Body of pancreas (tissue), 4 donors: Measurements from ENCODE around the gene SMIM32. TPM values are rescaled to one million over a fixed set of nuclear protein-coding genes. Genes with fewer than 3 reads are reported as not detected.

ENCODE experiments used
- ATAC-seq: fragments of 150-250 bp; one replicate; pipeline ENCODE4 v1.9.1; 2016
- DNase-seq, 4 donors: peaks; one replicate each; pipeline ENCODE4 v3.0.0-alpha.2; 2019
- H3K27ac ChIP-seq, 4 donors: fragments of 200-600 bp; sonication (generic); 1 replicate in 3 of 4; 2 replicates in 1 of 4; pipeline versions ENCODE4 v1.5.1 to v1.6.1; 2016 to 2019; ENCODE audit warnings: mild to moderate bottlenecking in 1 of 4, mixed read lengths in 1 of 4, moderate library complexity in 1 of 4
- H3K27me3 ChIP-seq, 2 donors: fragments of 200-600 bp; sonication (generic); one replicate each; pipeline ENCODE4 v1.6.0; 2016; ENCODE audit warnings: mild to moderate bottlenecking in 1 of 2
- H3K36me3 ChIP-seq, 2 donors: fragments of 200-600 bp; sonication (generic); replicated peaks in 1 of 2; 2 replicates each; pipeline ENCODE4 v1.5.1; 2016; ENCODE audit warnings: low read depth in 2 of 2; ENCODE audit not compliant: insufficient read depth in 1 of 2
- H3K4me1 ChIP-seq: fragments of 200-600 bp; sonication (generic); one replicate; pipeline ENCODE4 v1.6.0; 2016
- H3K4me3 ChIP-seq, 2 donors: fragments of 200-600 bp; sonication (generic); 1 replicate in 1 of 2; 2 replicates in 1 of 2; pipeline ENCODE4 v1.5.1; 2016 to 2019
- H3K9me3 ChIP-seq, 3 donors: fragments of 200-600 bp; sonication (generic); 1 replicate in 2 of 3; 2 replicates in 1 of 3; pipeline ENCODE4 v1.5.1; 2016
- CTCF ChIP-seq, 7 experiments: fragments of 450-650 bp in 4 of 7; fragments of 200-600 bp in 3 of 7; sonication (generic) in 3 of 7; IDR thresholded peaks; one replicate each; pipeline ENCODE4 v1.5.1; 2016 to 2019; ENCODE audit warnings: antibody characterized with exemption in 7 of 7
- POLR2A ChIP-seq, 3 donors: fragments of 450-650 bp; IDR thresholded peaks; one replicate each; pipeline ENCODE4 v1.6.1; 2016; ENCODE audit warnings: antibody characterized with exemption in 3 of 3, mild to moderate bottlenecking in 2 of 3
- WGBS, 2 donors: methylation state at CpG; one replicate each; pipeline ENCODE4 v1.1.5; 2017; 5-methylcytosine and 5-hydroxymethylcytosine counted together
- intact Hi-C: fragments of 100-400 bp; cut with DNase I; formaldehyde crosslinking; loops from one replicate; pipeline ENCODE4 v1.15.1; 2023
- total RNA-seq, 2 donors: library from RNA; depleted of rRNA; stranded (reverse); fragments of >200 nt; gene quantifications; one replicate each; pipeline ENCODE4 v1.1.0, GENCODE V29; 2016

SMIM32 gene
- total RNA-seq, 2 donors from 2014 or later = 0.78 TPM; not detected in 1

DNA sequence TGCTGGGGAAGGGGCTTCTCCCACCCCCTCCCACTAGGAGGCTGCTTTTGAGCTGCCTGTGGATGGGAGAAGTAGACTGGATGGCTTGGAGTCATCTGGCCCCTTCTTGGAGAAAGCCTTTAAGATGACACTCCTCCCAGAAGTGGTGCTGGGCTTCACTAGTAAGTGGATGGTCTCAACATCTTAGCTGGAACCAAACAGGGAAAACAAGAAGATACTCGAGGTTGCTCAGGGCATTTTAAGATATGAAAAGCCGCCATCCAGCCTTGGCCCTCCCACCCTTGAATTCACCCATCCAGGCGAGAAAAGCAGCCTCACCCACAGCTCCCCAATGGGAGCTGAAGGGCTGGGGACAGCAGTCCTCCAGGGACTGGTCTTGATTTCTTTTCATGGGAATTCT lies 7.8 kb upstream of the SMIM32 start:
- WGBS, 2 donors = 46 to 57% methylated on average over 3 of the region's 3 CpGs
- no peak for ATAC-seq
- H3K4me1 ChIP-seq = no peaks in the 10 kb centered on the region
- no peaks in the 10 kb centered on the region for H3K36me3 ChIP-seq
- no peaks in the 10 kb centered on the region for H3K9me3 ChIP-seq
- no peak for TF ChIP-seq POLR2A (IDR thresholded peaks at IDR 0.05)
- TF ChIP-seq CTCF (IDR thresholded peaks at IDR 0.05) = no peak
- H3K4me3 ChIP-seq = no peak overlapping the region
- no peak overlapping the region for H3K27ac ChIP-seq
- intact Hi-C loops = no loop called here
- DNase-seq = no peak
- H3K27me3 ChIP-seq = no peaks in the 10 kb centered on the region

GRCh38 chr5:136200130-136200529 lies 7.2 kb upstream of the SMIM32 start:
- 54% methylated on average over 4 of the region's 4 CpGs for WGBS, 2 donors
- DNase-seq (no peak), ATAC-seq (no peak)
- H3K4me1 ChIP-seq = no peaks in the 10 kb centered on the region
- H3K9me3 ChIP-seq = no peaks in the 10 kb centered on the region
- no peak overlapping the region for H3K4me3 ChIP-seq
- no peaks in the 10 kb centered on the region for H3K27me3 ChIP-seq
- no peak for TF ChIP-seq POLR2A (IDR thresholded peaks at IDR 0.05)
- no peak for TF ChIP-seq CTCF (IDR thresholded peaks at IDR 0.05)
- H3K27ac ChIP-seq = no peak overlapping the region
- H3K36me3 ChIP-seq = no peaks in the 10 kb centered on the region
- intact Hi-C loops = no loop called here

GRCh38 chr5:136199408-136199807 lies 6.4 kb upstream of the SMIM32 start:
- Histone ChIP-seq H3K27ac (no peak overlapping the region), H3K4me3 (no peak overlapping the region), H3K36me3 (no peaks in the 10 kb centered on the region), H3K9me3 (no peaks in the 10 kb centered on the region), H3K27me3 (no peaks in the 10 kb centered on the region), H3K4me1 (no peaks in the 10 kb centered on the region)
- WGBS, 2 donors = 85 to 87% methylated on average over 6 to 7 of the region's 7 CpGs
- no peak for ATAC-seq
- TF ChIP-seq CTCF (IDR thresholded peaks at IDR 0.05) (no peak), POLR2A (IDR thresholded peaks at IDR 0.05) (no peak)
- DNase-seq = no peak
- intact Hi-C loops = no loop called here

DNA sequence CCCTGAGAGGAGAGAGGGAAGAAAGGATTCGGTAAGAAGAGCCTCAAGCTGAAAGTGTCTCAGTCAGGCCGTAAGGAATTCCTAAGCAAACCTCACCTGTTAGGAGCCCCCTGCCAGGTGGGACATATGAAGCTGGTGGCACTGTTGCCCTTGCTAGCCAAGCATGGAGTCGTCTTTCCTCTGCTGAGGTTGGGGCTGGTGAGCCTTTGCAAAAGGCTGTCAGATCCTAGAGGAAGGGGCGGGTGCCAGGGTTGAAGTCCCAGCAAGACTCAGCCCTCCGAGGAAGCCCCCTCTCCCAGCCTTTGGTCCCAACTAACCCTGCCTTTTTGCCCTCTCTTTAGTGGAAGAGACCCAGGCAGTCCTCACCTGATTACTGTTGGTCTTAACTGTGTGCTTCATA lies 5.5 kb upstream of the SMIM32 start:
- intact Hi-C loops = no loop called here

More for the DNA sequence above, 5.5 kb upstream of the SMIM32 start:
- DNase-seq (no peak), ATAC-seq (no peak)
- WGBS, 2 donors = 73 to 82% methylated on average over 3 to 5 of the region's 5 CpGs
- Histone ChIP-seq H3K4me3 (no peak overlapping the region), H3K4me1 (no peaks in the 10 kb centered on the region), H3K27me3 (no peaks in the 10 kb centered on the region), H3K9me3 (no peaks in the 10 kb centered on the region), H3K27ac (no peak overlapping the region), H3K36me3 (no peaks in the 10 kb centered on the region)
- no peak for TF ChIP-seq CTCF (IDR thresholded peaks at IDR 0.05)
- no peak for TF ChIP-seq POLR2A (IDR thresholded peaks at IDR 0.05)
